H1 (cell line): ENCODE results near the gene MIPEP. TPM values are rescaled to one million over a fixed set of nuclear protein-coding genes. Genes with fewer than 3 reads are reported as not detected.

Experiments
- CBX8 ChIP-seq: fragments of 300-800, 300-1000 bp; sonication (generic); IDR thresholded peaks from 2 replicates; pipeline ENCODE4 v1.7.1; 2016; ENCODE audit warnings: low read depth, low read length, borderline replicate concordance
- JUND ChIP-seq: IDR thresholded peaks from 2 replicates; pipeline ENCODE4 v1.6.1; 2011; ENCODE audit warnings: mild to moderate bottlenecking, improper control_type of control experiment, low read length
- KDM1A ChIP-seq: fragments of 200-600, 300-600 bp; sonication (generic); IDR thresholded peaks from 2 replicates; pipeline ENCODE4 v1.7.1; 2016; ENCODE audit warnings: mild to moderate bottlenecking, low read length, borderline replicate concordance
- SP2 ChIP-seq: IDR thresholded peaks from 2 replicates; pipeline ENCODE4 v1.6.1; 2012; ENCODE audit warnings: mild to moderate bottlenecking, low read length, inconsistent platforms
- TBP ChIP-seq: IDR thresholded peaks from 2 replicates; pipeline ENCODE4 v1.6.1; 2011; ENCODE audit warnings: low read depth, low read length, improper control_type of control experiment
- TEAD4 ChIP-seq: IDR thresholded peaks from 2 replicates; pipeline ENCODE4 v1.6.1; 2012; ENCODE audit warnings: low read depth, low read length, inconsistent platforms, mixed read lengths
- USF2 ChIP-seq: IDR thresholded peaks from 2 replicates; pipeline ENCODE4 v1.6.1; 2011; ENCODE audit warnings: low read length, improper control_type of control experiment
- polyA plus RNA-seq, 7 experiments: library from polyadenylated mRNA; depleted of rRNA in 3 of 7; stranded (reverse) in 5 of 7; unstranded in 2 of 7; fragments of >200 nt in 5 of 7; fragments of 200-250 nt in 2 of 7; gene quantifications; 1 replicate in 5 of 7; 2 replicates in 1 of 7; 4 replicates in 1 of 7; pipeline versions ENCODE4 v1.2.1 to v1.2.3, GENCODE V29; 2011 to 2013; ENCODE audit warnings: missing spikeins in 2 of 7, mixed read lengths in 2 of 7
- total RNA-seq: library from RNA; stranded (reverse); fragmentation: NEBNext Ultra II Directional; extraction: Animal tissue kit (Norgen Biotek cat#: 25700); gene quantifications from 2 replicates; pipeline ENCODE4 v1.2.1, GENCODE V29; 2021

The MIPEP gene
- total and polyA plus RNA-seq, 2 of the 8 experiments (the other 6 are each of a cell fraction or from before 2014, with no cell fraction given): 24.0 to 24.2 TPM

GRCh38 chr13:23804166-23804565 lies 85.0 kb downstream of the MIPEP start (continued):
- TF ChIP-seq SP2: no peak
- TF ChIP-seq USF2: no peak
- no peak for TF ChIP-seq JUND
- TF ChIP-seq TEAD4: no peak
- no peak for TF ChIP-seq CBX8
- no peak for TF ChIP-seq KDM1A
- no peak for TF ChIP-seq TBP
